ENCODE measurements around the gene C12orf56.
"Not testable (repeated sequence)": the region's sequence is repeated elsewhere in the genome, so short reads cannot be mapped to it uniquely, and the experiment has no call there.

Gene C12orf56

GRCh38 chr12:64219145-64219544 lies 171.4 kb downstream of the C12orf56 start:
- peaks cover 3% of the 10 kb centered on the region for H3K79me2 ChIP-seq
- H3K4me2 ChIP-seq (ENCODE audit: low read length), result peak overlapping the region; percentile 45
- H2AFZ ChIP-seq, result peak overlapping the region; percentile 45
- TF ChIP-seq CTCF (IDR thresholded peaks at IDR 0.05), result no peak
- no peak overlapping the region for H3K9ac ChIP-seq
- H3K4me3 ChIP-seq (ENCODE audit: low read depth, low read length), result peak overlapping the region; percentile 28
- H3K27ac ChIP-seq, result peak overlapping the region; percentile 77
- H3K4me1 ChIP-seq, result peaks cover 10% of the 10 kb centered on the region
- no peaks in the 10 kb centered on the region for H3K27me3 ChIP-seq (ENCODE audit: control insufficient read depth, insufficient read depth, low read length)
- no peaks in the 10 kb centered on the region for H3K9me3 ChIP-seq (ENCODE audit: control insufficient read depth, low read length)
- H3K36me3 ChIP-seq (ENCODE audit: control insufficient read depth, insufficient read depth, low read length), result no peaks in the 10 kb centered on the region

GRCh38 chr12:64218597-64218996 lies 172.0 kb downstream of the C12orf56 start:
- no peak overlapping the region for H3K9ac ChIP-seq
- no peaks in the 10 kb centered on the region for H3K9me3 ChIP-seq (ENCODE audit: control insufficient read depth, low read length)
- H3K36me3 ChIP-seq (ENCODE audit: control insufficient read depth, insufficient read depth, low read length), result no peaks in the 10 kb centered on the region
- no peak overlapping the region for H3K4me3 ChIP-seq (ENCODE audit: low read depth, low read length)
- H3K27me3 ChIP-seq (ENCODE audit: control insufficient read depth, insufficient read depth, low read length), result no peaks in the 10 kb centered on the region
- no peak for TF ChIP-seq CTCF (IDR thresholded peaks at IDR 0.05)
- peak overlapping the region; percentile 45 for H3K4me2 ChIP-seq (ENCODE audit: low read length)
- H3K4me1 ChIP-seq, result peaks cover 10% of the 10 kb centered on the region
- peak overlapping the region; percentile 77 for H3K27ac ChIP-seq
- peak overlapping the region; percentile 45 for H2AFZ ChIP-seq
- H3K79me2 ChIP-seq, result peaks cover 3% of the 10 kb centered on the region

- not testable (repeated sequence) for H3K27me3 ChIP-seq (ENCODE audit: control insufficient read depth, insufficient read depth, low read length); H3K9ac ChIP-seq; H3K36me3 ChIP-seq (ENCODE audit: control insufficient read depth, insufficient read depth, low read length); H3K9me3 ChIP-seq (ENCODE audit: control insufficient read depth, low read length); H3K4me2 ChIP-seq (ENCODE audit: low read length); H2AFZ ChIP-seq; H3K4me3 ChIP-seq (ENCODE audit: low read depth, low read length); H3K79me2 ChIP-seq
- Histone ChIP-seq H3K4me1 (peaks cover 10% of the 10 kb centered on the region), H3K27ac (peak overlapping the region; percentile 77)
These were observed 172.9 kb downstream of the C12orf56 start for GRCh38 chr12:64217643-64218042.

- H3K27ac ChIP-seq, result no peak overlapping the region
- H3K9ac ChIP-seq, result no peak overlapping the region
- TF ChIP-seq CTCF (IDR thresholded peaks at IDR 0.05), result no peak
- H3K4me3 ChIP-seq (ENCODE audit: low read depth, low read length), result no peak overlapping the region
- peak overlapping the region; percentile 4 for H2AFZ ChIP-seq
- no peaks in the 10 kb centered on the region for H3K36me3 ChIP-seq (ENCODE audit: control insufficient read depth, insufficient read depth, low read length)
- H3K79me2 ChIP-seq, result peaks cover 3% of the 10 kb centered on the region
- peaks cover 10% of the 10 kb centered on the region for H3K4me1 ChIP-seq
- no peaks in the 10 kb centered on the region for H3K9me3 ChIP-seq (ENCODE audit: control insufficient read depth, low read length)
- H3K27me3 ChIP-seq (ENCODE audit: control insufficient read depth, insufficient read depth, low read length), result no peaks in the 10 kb centered on the region
- no peak overlapping the region for H3K4me2 ChIP-seq (ENCODE audit: low read length)
These were observed 174.3 kb downstream of the C12orf56 start for GRCh38 chr12:64216239-64216638.
